Daoy (cell line): ENCODE measurements around the gene AP4S1. TPM values are rescaled to one million over a fixed set of nuclear protein-coding genes. Genes with fewer than 3 reads are reported as not detected.
"Not testable (repeated sequence)": the region's sequence is repeated elsewhere in the genome, so short reads cannot be mapped to it uniquely, and the experiment has no call there.

Source experiments
- DNase-seq: peaks from one replicate; pipeline ENCODE4 v3.0.0-alpha.2; 2015; ENCODE audit warnings: low read depth
- total RNA-seq: library from RNA; depleted of rRNA; stranded (reverse); fragments of >200 nt; shearing (Covaris generic); gene quantifications from 2 replicates; pipeline ENCODE4 v1.2.3, GENCODE V29; 2014; rRNA removed

Gene AP4S1, protein sequence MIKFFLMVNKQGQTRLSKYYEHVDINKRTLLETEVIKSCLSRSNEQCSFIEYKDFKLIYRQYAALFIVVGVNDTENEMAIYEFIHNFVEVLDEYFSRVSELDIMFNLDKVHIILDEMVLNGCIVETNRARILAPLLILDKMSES
- total RNA-seq = 4.9 and 12.6 TPM in 2 replicates

DNA sequence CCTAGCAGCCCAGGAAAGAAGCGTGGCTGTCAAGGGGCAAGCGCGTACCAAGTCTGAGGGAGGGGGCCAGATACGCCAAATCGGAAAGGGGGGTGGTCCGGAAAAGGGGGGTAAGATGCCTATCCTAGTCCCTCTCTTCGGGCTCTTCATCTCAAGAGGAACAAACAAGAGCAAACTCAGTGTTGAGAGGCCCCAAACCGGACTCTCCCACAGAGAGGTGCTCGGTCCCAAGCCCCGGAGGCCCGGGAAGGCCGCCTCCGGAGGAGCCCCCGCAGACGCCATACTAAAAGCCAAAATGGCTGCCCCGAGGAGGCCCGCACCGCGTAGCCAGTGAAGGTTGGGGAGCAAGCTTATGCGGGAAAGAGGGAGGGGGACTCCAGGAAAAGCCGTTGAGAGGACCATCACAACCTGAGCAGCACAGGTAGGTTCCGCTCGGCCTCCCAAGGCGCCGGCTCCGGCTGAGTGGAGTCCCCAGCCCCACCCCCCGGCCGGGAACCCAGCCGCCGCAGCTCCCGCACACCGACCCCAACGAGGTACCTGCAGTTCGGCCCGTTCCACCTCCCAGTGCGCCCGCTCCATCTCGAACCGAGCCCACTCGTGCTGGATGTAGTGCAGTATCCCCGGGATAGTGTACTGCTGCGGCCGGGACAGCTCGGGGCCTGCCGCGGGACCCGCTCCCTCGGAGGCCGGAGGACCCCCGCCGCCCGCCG lies at the start of gene AP4S1:
Gene AP4S1 (plus strand): TSS at position 283 of the 710 bp plus-strand sequence. CDS start 40,548 bp downstream, outside the sequence.
- peak; percentile 38 for DNase-seq

DNA sequence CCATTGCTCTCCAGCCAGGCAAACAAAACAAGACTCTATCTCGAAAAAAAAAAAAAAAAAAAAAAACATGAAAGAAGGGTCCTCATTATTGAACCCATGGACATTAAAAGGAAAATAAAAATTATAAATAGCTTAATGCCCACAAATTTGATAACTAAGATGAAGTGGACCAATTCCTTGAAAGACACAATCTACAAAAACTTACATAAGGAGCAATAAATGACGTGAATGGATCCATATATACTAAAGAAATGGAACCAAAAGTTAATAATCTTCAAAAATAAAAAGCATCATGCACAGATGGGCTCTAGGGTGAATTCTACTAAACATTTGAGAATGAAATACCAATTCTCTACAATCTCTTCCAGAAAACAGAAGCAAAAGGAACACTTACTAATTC lies 47.7 kb upstream of the AP4S1 start:
- no peak for DNase-seq

DNA sequence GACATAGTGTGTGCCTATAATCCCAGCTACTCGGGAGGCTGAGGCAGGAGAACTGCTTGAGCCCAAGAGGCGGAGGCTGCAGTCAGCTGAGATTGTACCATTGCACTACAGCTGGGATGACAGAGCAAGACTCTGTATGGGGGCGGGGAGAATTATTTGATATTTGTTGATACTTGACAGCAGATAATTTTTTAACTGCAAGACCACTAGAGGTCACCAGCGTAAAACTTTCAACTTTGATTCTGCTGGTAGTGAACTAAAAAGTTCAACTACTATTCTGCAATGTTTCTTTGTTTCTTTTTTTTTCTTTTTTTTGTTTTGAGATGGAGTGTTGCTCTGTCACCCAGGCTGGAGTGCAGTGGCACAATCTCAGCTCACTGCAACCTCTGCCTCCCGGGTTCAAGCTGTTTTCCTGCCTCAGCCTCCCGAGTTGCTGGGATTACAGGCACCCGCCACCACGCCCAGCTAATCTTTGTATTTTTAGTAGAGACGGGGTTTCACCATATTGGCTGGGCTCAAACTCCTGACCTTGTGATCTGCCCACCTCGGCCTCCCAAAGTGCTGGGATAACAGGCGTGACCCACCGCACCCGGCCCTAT lies 45.2 kb upstream of the AP4S1 start:
- peak; percentile 53 for DNase-seq

DNA sequence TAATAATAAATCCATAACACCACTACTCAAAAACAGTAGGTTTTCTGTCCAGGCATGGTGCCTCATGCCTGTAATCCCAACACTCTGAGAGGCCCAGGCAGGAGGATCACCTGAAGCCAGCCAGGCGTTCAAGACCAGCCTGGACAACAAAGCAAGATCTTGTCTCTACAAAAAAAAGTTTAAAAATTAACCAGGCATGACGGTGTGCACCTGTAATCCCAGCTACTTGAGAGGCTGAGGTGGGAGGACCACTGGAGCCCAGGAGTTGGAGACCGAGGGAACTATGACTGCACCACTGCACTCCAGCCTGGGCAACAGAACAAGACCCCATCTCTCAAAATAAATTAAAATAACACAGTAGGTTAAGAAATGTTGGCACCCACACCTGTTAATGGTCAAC lies 44.5 kb upstream of the AP4S1 start:
- DNase-seq = no peak

DNA sequence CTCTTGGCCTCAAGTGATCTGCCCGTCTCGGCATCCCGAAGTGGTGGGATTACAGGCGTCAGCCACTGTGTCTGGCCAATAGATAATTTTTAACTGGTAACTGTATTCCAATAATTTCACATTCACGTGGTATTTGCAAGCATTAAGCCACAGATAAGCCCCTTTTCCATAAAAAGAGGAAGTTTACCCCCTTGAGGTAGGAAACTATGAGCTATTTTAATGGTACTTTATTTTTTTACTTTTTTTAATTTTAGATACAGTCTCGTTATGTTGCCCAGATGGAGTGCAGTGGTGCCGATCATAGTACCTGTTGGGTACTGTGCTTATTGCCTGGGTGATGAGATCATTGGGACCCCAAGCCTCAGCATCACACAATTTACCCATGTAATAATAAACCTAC lies 42.9 kb upstream of the AP4S1 start:
- DNase-seq = no peak

DNA sequence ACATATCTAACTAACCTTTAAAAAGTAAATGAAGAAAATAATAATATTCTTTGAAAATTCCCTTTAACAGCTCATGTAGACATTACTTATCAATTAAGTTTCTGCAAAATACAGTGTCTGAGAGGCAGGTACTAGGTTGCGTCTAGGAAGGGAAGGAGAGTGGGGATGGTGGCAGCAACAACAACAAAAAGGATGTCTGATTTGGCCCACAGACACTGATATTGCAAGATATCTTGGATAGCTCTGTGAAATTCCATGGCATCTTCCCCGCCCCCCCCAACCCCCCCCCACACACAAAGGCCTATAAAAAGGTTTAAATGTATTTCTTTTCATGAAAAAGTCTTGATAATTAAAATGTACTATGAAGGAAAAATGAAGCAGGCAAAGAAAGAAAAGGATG lies 41.6 kb upstream of the AP4S1 start:
- DNase-seq = no peak

DNA sequence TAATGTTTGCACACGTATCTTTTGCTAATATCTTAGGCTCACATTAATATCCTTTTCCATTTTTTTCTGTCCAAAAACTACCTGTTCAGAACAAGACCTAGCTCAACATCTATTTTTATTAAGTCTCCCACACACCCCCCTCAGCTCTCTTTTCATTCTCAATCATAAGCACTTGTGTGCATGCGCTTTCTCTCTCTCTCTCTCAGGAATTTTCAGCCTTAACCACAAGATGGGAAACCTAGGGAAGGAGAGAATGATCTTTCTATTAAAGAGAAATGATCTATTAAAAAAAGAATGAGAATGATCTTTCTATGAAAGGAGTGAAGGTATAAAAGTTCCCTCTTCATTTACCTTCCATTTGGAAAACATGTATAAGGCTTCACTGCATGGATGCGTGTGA lies 39.7 kb upstream of the AP4S1 start:
- no peak for DNase-seq

DNA sequence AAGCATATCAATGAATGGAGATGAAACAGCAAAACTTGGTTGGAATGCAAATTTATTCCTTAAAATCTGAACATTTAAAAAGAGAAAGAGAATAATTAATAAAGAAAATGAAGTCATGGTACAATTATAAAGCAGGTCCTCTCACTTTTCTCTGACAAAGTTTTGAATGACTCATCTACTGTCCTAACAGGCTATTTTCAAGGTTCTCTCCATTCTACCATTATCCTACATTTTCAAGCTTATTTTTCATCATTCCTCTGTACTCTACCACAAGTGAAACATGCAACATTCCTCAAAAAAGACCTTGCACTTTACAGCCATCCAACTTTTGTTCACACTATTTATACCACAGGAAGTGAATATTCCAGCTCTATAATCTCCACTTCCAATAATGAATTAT lies 36.9 kb upstream of the AP4S1 start:
- DNase-seq = no peak

DNA sequence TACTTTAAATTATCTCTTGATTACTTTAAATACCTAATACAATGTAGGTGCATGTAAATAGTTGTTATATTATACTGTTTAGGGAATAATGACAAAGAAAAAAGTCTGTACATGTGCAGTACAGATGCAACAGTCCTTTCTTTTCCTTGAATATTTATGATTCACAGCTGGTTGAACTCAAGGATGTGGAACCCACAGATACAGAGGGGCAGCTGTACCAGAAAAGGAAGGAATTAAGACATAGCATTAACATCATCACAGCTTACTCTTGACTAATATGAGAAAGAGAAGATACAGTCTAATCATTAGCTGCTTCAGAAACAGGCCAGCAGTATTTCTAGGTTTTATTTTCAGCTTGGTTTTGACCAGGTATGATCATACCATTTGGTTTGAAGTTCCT lies 34.7 kb upstream of the AP4S1 start:
- no peak for DNase-seq

DNA sequence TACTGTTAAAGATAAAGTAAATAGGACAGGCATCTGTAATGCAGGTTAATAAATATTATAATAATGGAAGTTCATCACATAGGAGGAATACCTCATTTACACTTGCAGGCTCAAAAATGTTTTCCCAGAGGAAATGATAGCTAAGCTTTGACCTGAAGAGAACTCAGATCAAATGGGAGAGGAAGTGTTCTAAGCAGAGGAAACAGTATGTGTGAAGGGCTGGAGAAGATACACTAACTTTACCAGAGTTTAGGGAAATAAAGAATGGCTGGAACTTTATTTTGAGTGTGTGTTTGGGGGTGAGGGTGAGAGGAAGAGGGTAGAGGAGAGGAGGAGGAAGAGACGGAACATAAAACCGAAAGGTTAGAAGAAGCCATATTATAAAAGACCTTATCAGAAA lies 34.0 kb upstream of the AP4S1 start:
- no peak for DNase-seq

DNA sequence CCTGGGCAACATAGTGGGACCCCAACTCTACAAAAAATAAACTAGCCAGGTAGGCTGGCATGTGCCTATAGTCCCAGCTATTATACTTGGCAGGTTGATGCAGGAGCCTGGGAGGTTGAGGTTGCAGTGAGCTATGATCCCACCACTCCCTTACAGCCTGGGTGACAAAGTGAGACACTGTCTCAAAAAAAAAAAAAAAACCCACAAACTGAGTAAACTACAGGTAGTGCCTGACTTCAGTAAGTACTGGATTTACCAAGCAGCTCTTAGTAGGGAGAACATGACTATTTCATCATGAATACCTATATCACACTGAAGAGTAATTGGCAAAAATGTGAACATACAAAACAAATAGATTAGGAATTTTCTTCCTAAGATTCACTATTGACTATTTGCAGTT lies 32.4 kb upstream of the AP4S1 start:
- DNase-seq = no peak

DNA sequence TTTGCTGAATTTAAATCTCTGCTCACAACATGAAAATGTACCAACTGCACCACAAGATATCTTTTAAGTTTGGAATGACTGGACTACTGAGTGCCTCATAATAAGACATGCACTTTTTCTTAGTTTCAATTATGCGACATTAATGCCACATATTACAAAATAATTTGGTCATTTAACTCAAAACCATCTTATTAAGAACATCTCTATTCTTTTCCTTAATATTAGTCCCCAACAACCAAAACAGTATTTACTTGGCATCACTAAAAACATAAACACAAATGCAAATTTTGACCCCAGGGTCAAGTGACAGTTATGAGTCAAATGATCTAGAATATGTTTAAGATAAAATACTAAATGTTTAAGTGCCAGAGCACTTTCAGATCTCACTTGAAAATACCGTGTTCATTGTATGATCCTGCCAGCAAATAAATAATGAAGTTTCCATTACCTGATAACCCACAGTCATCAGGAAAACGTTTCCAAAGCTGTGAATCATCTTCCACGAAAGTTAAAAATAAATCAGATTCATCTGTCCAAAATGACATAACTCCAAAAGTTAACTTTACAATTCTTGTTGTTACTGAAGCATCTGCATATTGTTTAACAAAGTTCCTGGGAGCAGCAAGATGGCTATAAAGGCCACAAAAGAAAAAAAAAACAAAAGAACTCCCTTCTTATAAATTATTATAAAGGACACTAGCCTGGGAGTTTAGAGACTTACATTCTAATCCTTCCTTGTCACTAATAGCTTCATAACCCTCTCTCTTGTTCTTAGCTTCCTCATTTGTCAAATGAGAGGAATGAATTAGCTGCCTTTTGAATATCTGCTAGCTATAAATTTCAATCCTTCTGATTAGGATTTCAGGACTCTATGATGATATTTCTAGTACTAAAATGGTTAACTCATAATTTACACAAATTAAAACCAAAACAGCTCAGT lies 30.5 kb upstream of the AP4S1 start:
- DNase-seq = no peak

DNA sequence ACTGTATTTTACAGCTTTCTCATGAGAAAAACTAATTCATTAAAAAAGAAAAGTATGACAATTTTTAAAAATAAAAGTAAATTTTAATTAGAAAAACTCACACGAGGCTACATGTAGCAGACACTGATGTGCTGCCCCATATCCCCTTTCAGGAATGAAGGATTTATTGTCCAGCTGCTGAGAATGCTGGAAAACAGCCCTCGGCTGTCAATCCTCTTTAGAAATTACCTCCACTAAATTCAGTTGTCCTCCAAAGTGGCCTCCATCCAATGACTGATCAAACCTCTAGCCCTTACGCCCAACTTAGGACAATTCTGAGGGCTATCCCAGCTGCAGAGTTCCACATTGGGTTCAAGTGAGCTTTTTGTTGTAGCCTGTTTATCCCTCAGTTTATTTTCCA lies 29.8 kb upstream of the AP4S1 start:
- DNase-seq = no peak

DNA sequence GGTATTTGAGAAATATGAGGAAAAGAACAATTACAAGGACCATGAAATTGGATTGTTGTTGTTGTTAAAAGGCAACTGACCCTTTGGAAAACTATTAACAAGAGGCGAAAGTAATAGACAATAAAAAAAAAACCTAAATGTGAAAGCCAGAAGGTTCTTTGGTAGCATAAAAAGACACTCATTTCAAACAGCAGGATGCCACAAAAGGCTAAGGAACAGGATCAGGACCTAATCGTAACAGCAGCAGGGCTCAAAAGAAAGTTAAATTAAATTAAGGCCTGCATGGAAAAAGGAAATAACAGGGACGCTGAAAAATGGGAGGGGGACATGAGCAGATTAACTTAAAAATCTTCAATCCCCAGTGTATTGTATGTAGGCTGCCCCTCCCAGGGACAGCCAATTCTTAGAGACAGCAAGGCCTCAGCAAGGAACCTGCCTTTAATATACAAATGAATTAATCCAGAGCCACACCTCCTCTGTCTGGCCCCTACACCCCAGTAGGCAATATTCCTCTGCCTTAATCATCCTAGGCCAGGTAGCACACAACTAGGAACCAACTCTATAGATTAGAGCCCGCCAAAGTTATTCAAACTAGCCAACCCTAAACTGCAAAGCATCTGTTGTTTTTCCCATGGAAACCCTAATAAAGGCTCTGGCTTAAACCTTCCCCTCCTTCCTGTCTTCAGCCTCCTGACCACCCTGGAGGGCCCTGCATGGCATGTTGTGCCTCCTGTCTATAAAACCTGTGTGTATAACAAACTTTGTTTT lies 28.4 kb upstream of the AP4S1 start:
- no peak for DNase-seq

DNA sequence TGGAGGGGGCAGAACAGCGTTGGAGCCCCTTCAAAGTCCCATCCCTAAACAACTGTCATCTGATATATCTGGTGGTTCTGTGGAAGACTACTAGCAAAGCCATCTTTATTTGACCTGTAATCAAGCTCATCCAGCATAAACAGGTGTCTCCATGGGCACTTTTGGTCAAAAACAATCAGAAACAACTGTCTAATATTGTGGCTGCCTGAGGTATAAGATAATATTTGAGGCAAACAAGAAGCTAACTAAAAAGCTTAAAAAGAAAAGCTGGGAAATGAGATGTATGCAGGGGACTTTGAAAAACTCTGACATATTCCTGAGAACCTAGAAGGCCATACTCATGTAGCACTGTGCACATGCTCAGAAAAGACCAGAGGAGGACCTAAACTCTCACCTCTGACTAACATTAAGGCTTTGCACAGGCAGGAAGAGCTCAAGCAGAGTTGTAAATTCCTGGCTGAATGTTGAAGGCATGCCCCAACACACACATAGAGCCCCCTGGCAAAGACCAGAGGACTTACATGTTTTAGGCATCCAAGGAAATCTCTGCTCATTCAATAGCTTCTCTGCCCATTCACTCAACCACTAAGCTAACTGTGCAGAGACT lies 27.2 kb upstream of the AP4S1 start:
- DNase-seq = no peak

DNA sequence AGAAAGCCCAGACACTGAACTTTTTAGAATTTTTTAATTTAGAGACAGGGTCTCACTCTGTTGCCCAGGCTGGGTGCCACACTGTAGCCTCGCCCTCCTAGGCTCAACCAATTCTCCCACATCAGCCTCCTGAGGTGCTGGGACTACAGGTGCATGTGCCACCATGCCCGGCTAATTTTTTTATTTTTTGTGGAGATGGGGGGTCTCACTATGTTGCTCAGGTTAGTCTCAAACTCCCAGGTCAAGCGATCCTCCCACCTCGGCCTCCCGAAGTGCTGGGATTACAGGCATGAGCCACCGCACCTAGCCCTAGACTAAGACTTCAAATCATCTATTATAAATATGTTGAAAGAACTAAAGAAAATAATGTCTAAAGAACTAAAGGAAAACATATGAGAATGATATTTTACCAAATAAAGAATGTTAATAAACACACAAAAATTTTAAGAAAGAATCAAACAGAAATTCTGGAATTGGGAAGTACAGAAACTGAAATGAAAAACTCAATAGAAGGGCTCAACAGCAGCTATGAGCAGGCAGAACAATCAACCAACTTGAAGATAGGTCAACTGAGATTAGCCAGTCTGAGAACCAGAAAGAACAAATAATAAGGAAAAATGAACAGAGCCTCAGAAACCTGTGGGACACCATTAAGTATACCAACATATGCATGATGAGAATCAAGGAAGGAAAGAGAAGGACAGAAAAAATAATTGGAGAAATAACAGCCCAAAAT lies 26.2 kb upstream of the AP4S1 start:
- DNase-seq = no peak

DNA sequence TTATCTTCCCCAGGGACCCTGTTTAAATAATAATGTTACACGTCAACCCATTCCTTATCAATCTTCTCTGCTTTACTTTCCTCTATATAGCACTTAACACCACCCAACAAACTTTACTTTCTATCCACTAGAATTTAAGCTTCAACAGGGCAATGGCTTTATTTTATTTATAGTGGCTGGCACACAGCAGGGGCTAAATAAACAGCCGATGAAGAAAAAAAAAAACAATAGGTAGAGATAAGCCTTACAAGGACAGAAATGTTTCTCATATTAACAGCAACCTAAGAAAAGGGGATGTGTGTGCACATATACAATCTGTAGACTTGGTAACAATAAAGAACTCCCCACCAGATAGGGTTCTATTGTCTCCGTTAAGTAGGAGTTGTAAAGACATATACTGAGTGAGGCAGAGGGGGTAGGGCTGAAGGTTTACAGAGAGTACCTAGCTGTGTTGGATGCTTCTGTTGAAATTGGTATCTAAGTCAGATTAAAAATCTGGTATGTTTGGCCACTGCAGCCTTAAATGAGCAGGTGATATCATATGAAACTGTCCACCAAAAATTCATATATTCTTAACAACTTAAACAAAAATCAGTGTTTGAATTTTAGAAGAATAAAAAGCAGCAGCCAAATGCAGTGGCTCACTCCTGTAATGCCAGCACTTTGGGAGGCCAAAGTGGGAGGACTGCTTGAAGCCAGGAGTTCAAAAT lies 24.7 kb upstream of the AP4S1 start:
- DNase-seq = no peak

DNA sequence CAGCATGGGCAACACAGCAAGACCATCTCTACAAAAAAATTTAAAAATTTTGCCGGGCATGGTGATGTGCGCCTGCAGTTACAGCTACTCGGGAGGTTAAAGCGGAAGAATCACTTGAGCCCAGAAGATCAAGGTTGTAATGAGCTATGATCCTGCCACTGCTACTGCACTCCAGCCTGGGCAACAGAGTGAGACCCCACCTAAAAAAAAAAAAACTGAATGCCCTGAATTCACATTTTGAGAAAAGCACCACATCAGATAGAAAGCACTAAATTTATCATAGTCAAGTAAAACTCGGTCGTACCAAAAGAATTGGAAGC lies 24.1 kb upstream of the AP4S1 start:
- no peak for DNase-seq

DNA sequence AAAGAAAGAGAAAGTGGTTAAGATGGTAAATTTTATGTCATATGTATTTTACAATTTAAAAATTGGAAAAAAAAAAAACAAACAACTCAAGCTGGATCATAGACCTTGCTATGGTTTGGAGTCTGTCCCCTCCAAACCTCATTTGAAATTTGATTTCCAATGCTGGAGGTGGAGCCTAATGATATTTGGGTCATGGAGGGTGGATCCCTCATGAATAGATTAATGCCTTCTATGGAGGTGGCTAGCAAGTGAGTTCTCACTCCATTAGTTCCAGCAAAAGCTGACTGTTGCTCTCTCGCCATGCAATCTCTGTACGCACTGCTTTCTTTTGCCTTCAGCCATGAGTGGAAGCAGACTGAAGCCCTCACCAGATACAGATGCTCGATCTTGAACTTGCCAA lies 22.2 kb upstream of the AP4S1 start:
- DNase-seq = no peak

DNA sequence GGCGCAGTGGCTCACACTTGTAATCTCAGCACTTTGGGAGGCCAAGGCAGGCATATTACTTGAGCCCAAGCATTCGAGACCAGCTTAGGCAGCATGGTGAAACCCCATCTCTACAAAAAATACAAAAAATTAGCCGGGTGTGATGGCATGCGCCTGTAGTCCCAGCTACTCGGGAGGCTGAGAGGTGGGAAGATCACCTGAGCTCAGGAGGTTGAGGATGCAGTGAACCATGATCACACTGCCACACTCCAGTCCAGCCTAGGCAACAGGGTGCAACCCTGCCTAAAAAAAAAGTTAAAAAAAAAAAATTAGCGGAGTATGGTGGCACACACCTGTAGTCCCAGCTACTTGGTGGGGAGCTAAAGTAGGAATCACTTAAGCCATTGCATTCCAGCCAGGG lies 21.4 kb upstream of the AP4S1 start:
- not testable (repeated sequence) for DNase-seq
